A549 (cell line): ENCODE data around the gene FHAD1. TPM values are rescaled to one million over a fixed set of nuclear protein-coding genes. Genes with fewer than 3 reads are reported as not detected.

Experiments used
- ATAC-seq, 2 experiments: fragments of 200-7000 bp in 1 of 2; fragments of >200 bp in 1 of 2; cut with Nextera tagmentation in 1 of 2; cut with Tn5 transposase in 1 of 2; 3 replicates each; pipeline versions ENCODE4 v1.8.0 to v1.9.1; 2018 to 2020; ENCODE audit warnings: mild to moderate bottlenecking in 1 of 2, moderate library complexity in 1 of 2
- CTCF ChIA-PET: fragments of 300-600 bp; sonication (Branson Sonifier 250); formaldehyde crosslinking; extraction: SDS; loops from one replicate; lab custom pipeline; 2021; ENCODE audit warnings: antibody characterized with exemption, inconsistent platforms; lab: Yijun Ruan, JAX
- POLR2A ChIA-PET: fragments of 350-600 bp; formaldehyde crosslinking; extraction: SDS; loops from one replicate; lab custom pipeline; 2021; ENCODE audit warnings: antibody characterized with exemption, inconsistent platforms; lab: Yijun Ruan, JAX
- DNase-seq, 2 experiments: peaks; one replicate each; pipeline versions ENCODE4 v3.0.0 to v3.0.0-alpha.2; 2011 to 2016; ENCODE audit warnings: low read depth in 1 of 2, low spot score in 1 of 2
- FAIRE-seq: peaks from 2 replicates; lab custom pipeline; 2011; peaks lifted over from hg19 to GRCh38; lab: Jason Lieb, UNC
- H3K27ac ChIP-seq, 2 experiments: fragments of >200 bp; sonication (Bioruptor Twin); formaldehyde crosslinking; 3 replicates each; pipeline ENCODE4 v1.5.1; 2016 to 2017
- H3K4me1 ChIP-seq: fragments of >200 bp; sonication (Bioruptor Twin); formaldehyde crosslinking; 3 replicates; pipeline ENCODE4 v1.6.1; 2016
- H3K4me2 ChIP-seq: fragments of >200 bp; sonication (Bioruptor Twin); formaldehyde crosslinking; 3 replicates; pipeline ENCODE4 v1.6.1; 2016
- H3K4me3 ChIP-seq: fragments of >200 bp; sonication (Bioruptor Twin); formaldehyde crosslinking; 3 replicates; pipeline ENCODE4 v1.5.1; 2016
- H3K9me3 ChIP-seq: fragments of >200 bp; sonication (Bioruptor Twin); formaldehyde crosslinking; 3 replicates; pipeline ENCODE4 v1.6.1; 2016
- CHD2 ChIP-seq: fragments of 150-350 bp; IDR thresholded peaks from 2 replicates; pipeline ENCODE4 v1.6.1; 2014; ENCODE audit warnings: low read length; ENCODE audit not compliant: partially characterized antibody
- CHD4 ChIP-seq: fragments of 200-600 bp; sonication (generic); IDR thresholded peaks from 2 replicates; pipeline ENCODE4 v1.6.1; 2016; ENCODE audit warnings: antibody characterized with exemption, mild to moderate bottlenecking, borderline replicate concordance
- FOSB ChIP-seq: fragments of 250-450 bp; sonication (Bioruptor Pico); IDR thresholded peaks from 2 replicates; pipeline ENCODE4 v1.5.0; 2020; ENCODE audit warnings: mild to moderate bottlenecking, moderate library complexity
- FOXS1 ChIP-seq: fragments of 250-450 bp; sonication (Bioruptor Pico); IDR thresholded peaks from 2 replicates; pipeline ENCODE4 v1.5.0; 2020; ENCODE audit warnings: mild to moderate bottlenecking, moderate library complexity
- GATA3 ChIP-seq: IDR thresholded peaks from 2 replicates; pipeline ENCODE4 v1.6.1; 2012; ENCODE audit warnings: borderline replicate concordance
- HES2 ChIP-seq: fragments of >200 bp; sonication (Bioruptor Twin); formaldehyde crosslinking; IDR thresholded peaks from 2 replicates; pipeline ENCODE4 v1.6.1; 2016
- JUN ChIP-seq, 2 experiments: fragments of >200 bp; sonication (Bioruptor Twin); formaldehyde crosslinking; IDR thresholded peaks; 2 replicates in 1 of 2; 3 replicates in 1 of 2; pipeline ENCODE4 v1.6.1; 2016 to 2017
- KDM1A ChIP-seq: fragments of 200-600 bp; sonication (generic); IDR thresholded peaks from 2 replicates; pipeline ENCODE4 v1.6.1; 2016; ENCODE audit warnings: low read depth, mild to moderate bottlenecking
- KDM5A ChIP-seq: fragments of 200-600 bp; sonication (generic); IDR thresholded peaks from 2 replicates; pipeline ENCODE4 v1.6.1; 2016; ENCODE audit warnings: antibody characterized with exemption, mild to moderate bottlenecking
- MYC ChIP-seq: IDR thresholded peaks from 2 replicates; pipeline ENCODE4 v1.6.1; 2012; ENCODE audit warnings: mild to moderate bottlenecking, inconsistent platforms, low read length, improper control_type of control experiment, borderline replicate concordance
- NR3C1 ChIP-seq: fragments of >200 bp; sonication (Bioruptor Twin); formaldehyde crosslinking; IDR thresholded peaks from 3 replicates; pipeline ENCODE4 v1.6.1; 2017
- PHF8 ChIP-seq: fragments of 200-600 bp; sonication (generic); IDR thresholded peaks from 2 replicates; pipeline ENCODE4 v1.6.1; 2016; ENCODE audit warnings: low read depth, mild to moderate bottlenecking, antibody characterized with exemption, moderate library complexity, borderline replicate concordance
- RAD21 ChIP-seq, 2 experiments: fragments of >200 bp in 1 of 2; sonication (Bioruptor Twin) in 1 of 2; formaldehyde crosslinking in 1 of 2; IDR thresholded peaks in 1 of 2; conservative IDR thresholded peaks in 1 of 2; 2 replicates in 1 of 2; 3 replicates in 1 of 2; pipeline ENCODE4 v1.6.1; 2012 to 2018; ENCODE audit warnings: inconsistent platforms in 1 of 2
- RCOR1 ChIP-seq: fragments of 150-350 bp; IDR thresholded peaks from 2 replicates; pipeline ENCODE4 v1.6.1; 2014; ENCODE audit warnings: antibody characterized with exemption, low read length, low read depth
- RFX5 ChIP-seq: fragments of 450-650 bp; IDR thresholded peaks from 2 replicates; pipeline ENCODE4 v1.7.1; 2014; ENCODE audit warnings: antibody characterized with exemption, mild to moderate bottlenecking, moderate library complexity
- RNF2 ChIP-seq: fragments of 200-600 bp; sonication (generic); IDR thresholded peaks from 2 replicates; pipeline ENCODE4 v1.6.1; 2016; ENCODE audit warnings: low read depth, mild to moderate bottlenecking, antibody characterized with exemption, moderate library complexity, borderline replicate concordance
- SMC3 ChIP-seq: fragments of >200 bp; sonication (Bioruptor Twin); formaldehyde crosslinking; IDR thresholded peaks from 3 replicates; pipeline ENCODE4 v1.6.1; 2018; ENCODE audit warnings: inconsistent platforms
- TFCP2L1 ChIP-seq: fragments of 250-450 bp; sonication (Bioruptor Pico); IDR thresholded peaks from 2 replicates; pipeline ENCODE4 v1.5.0; 2021; ENCODE audit warnings: mild to moderate bottlenecking
- ZC3H11A ChIP-seq: fragments of 450-650 bp; IDR thresholded peaks from 2 replicates; pipeline ENCODE4 v1.6.1; 2014; ENCODE audit warnings: antibody characterized with exemption, mild to moderate bottlenecking
- ZFP36 ChIP-seq: fragments of 450-650 bp; IDR thresholded peaks from 2 replicates; pipeline ENCODE4 v1.6.1; 2014; ENCODE audit warnings: borderline replicate concordance; ENCODE audit not compliant: partially characterized antibody
- WGBS: methylation state at CpG from one replicate; pipeline ENCODE4 v1.1.6; 2017; ENCODE audit errors: missing lambda C conversion rate; 5-methylcytosine and 5-hydroxymethylcytosine counted together
- polyA plus RNA-seq, 4 experiments: library from polyadenylated mRNA; depleted of rRNA in 3 of 4; stranded (reverse); fragments of >200 nt; fragmentation: RNase III in 1 of 4; extraction: RNeasy Plus Mini Kit Qiagen cat#74134 plus additional on column Dnase treatment in 1 of 4; gene quantifications; 2 replicates in 3 of 4; 3 replicates in 1 of 4; pipeline ENCODE4 v1.2.3, GENCODE V29; 2011 to 2017
- TF ChIP-seq, protein P1 (sequence below): IDR thresholded peaks from 2 replicates; pipeline ENCODE4 v1.6.1; 2012
- TF ChIP-seq, protein P2 (sequence below): fragments of >200 bp; sonication (Bioruptor Twin); formaldehyde crosslinking; IDR thresholded peaks from 3 replicates; pipeline ENCODE4 v1.5.1; 2016

Gene FHAD1
- polyA plus RNA-seq, 2 of the 4 experiments (the other 2 are of a cell fraction): 0.31 to 0.32 TPM

- DNase-seq (no peak), FAIRE-seq (no peak), ATAC-seq (no peak)
- no peak for TF ChIP-seq JUN (IDR thresholded peaks at IDR 0.05)
- ChIA-PET CTCF (interaction anchor here (1.0 to 1.7 kb wide), 2 partner anchors 9 to 18 kb away, joined by 3 to 5 read pairs; no protein-coding TSS in a partner anchor), POLR2A (no interaction called here)
- no peak overlapping the region for H3K4me2 ChIP-seq
- H3K9me3 ChIP-seq: no peaks in the 10 kb centered on the region
- H3K4me3 ChIP-seq: no peak overlapping the region
- no peak overlapping the region for H3K27ac ChIP-seq
- H3K4me1 ChIP-seq: no peaks in the 10 kb centered on the region
- WGBS: 93% methylated on average over 12 of the region's 13 CpGs
Observed at GRCh38 chr1:15440357-15440756, 193.3 kb downstream of the FHAD1 start.

GRCh38 chr1:15441247-15441646 lies 194.2 kb downstream of the FHAD1 start:
- CTCF ChIA-PET: interaction anchor here (1.0 to 1.7 kb wide), 3 partner anchors 10 to 118 kb away, joined by 3 to 5 read pairs (median 4); no protein-coding TSS in a partner anchor

DNA sequence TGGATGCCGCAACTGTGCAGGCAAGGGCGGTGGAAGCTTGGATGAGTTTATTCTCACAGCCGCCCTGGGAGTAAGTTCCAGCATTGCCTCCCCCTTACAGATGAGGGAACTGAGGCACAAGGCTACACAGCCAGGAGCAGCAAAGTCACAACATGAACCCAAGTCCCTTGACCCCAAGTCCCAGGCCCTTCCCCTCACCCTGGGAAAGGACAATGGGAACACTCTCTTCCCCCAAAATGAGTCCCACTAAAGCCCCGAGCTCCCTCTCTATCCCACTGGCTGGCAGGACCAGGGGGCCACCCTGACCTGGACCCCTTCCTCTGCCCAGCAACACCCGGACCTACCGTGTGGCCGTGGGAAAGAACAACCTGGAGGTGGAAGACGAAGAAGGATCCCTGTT lies 195.1 kb downstream of the FHAD1 start:
- no peaks in the 10 kb centered on the region for H3K9me3 ChIP-seq
- DNase-seq (no peak), FAIRE-seq (no peak), ATAC-seq (no peak)
- H3K4me2 ChIP-seq: no peak overlapping the region
- no peak for TF ChIP-seq RCOR1
- POLR2A ChIA-PET: no interaction called here
- WGBS: 92% methylated on average over 8 of the region's 8 CpGs
- H3K4me1 ChIP-seq: no peaks in the 10 kb centered on the region
- H3K4me3 ChIP-seq: no peak overlapping the region
- CTCF ChIA-PET: interaction anchor here (1.4 kb wide), 1 partner anchor 119 kb away, joined by 4 read pairs; no protein-coding TSS in a partner anchor
- H3K27ac ChIP-seq: no peak overlapping the region

More at GRCh38 chr1:15441247-15441646, 194.2 kb downstream of the FHAD1 start:
- Histone ChIP-seq H3K4me3 (no peak overlapping the region), H3K4me1 (no peaks in the 10 kb centered on the region), H3K27ac (no peak overlapping the region), H3K4me2 (no peak overlapping the region), H3K9me3 (no peaks in the 10 kb centered on the region)
- no peak for FAIRE-seq
- 90% methylated on average over 6 of the region's 6 CpGs for WGBS
- DNase-seq: no peak
- no peak for ATAC-seq
- POLR2A ChIA-PET: no interaction called here
- no peak for TF ChIP-seq CHD2
- TF ChIP-seq NR3C1: no peak
- TF ChIP-seq FOSB (CRISPR knock-in tag): no peak
- TF ChIP-seq CHD4: no peak
- TF ChIP-seq, protein P1, sequence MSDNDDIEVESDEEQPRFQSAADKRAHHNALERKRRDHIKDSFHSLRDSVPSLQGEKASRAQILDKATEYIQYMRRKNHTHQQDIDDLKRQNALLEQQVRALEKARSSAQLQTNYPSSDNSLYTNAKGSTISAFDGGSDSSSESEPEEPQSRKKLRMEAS: no peak
- TF ChIP-seq KDM5A: no peak
- TF ChIP-seq RFX5: no peak
- no peak for TF ChIP-seq ZC3H11A
- TF ChIP-seq FOXS1 (CRISPR knock-in tag): no peak
- TF ChIP-seq SMC3: no peak
- no peak for TF ChIP-seq MYC
- TF ChIP-seq RNF2: no peak
- TF ChIP-seq GATA3: no peak
- TF ChIP-seq KDM1A: no peak
- TF ChIP-seq, protein P2, sequence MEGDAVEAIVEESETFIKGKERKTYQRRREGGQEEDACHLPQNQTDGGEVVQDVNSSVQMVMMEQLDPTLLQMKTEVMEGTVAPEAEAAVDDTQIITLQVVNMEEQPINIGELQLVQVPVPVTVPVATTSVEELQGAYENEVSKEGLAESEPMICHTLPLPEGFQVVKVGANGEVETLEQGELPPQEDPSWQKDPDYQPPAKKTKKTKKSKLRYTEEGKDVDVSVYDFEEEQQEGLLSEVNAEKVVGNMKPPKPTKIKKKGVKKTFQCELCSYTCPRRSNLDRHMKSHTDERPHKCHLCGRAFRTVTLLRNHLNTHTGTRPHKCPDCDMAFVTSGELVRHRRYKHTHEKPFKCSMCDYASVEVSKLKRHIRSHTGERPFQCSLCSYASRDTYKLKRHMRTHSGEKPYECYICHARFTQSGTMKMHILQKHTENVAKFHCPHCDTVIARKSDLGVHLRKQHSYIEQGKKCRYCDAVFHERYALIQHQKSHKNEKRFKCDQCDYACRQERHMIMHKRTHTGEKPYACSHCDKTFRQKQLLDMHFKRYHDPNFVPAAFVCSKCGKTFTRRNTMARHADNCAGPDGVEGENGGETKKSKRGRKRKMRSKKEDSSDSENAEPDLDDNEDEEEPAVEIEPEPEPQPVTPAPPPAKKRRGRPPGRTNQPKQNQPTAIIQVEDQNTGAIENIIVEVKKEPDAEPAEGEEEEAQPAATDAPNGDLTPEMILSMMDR: no peak
- no peak for TF ChIP-seq ZFP36
- no peak for TF ChIP-seq PHF8
- no peak for TF ChIP-seq HES2
- TF ChIP-seq TFCP2L1 (CRISPR knock-in tag): no peak
- TF ChIP-seq RAD21 (conservative IDR thresholded peaks at IDR 0.05 in 1 of 2, IDR thresholded peaks at IDR 0.05 in 1 of 2): no peak
